Adrenal gland (tissue), 12 donors: Measurements from ENCODE around the gene CNTN4. TPM values are rescaled to one million over a fixed set of nuclear protein-coding genes. Genes with fewer than 3 reads are reported as not detected.

Experiments used
- DNase-seq, 7 donors: peaks; one replicate each; pipeline ENCODE4 v3.0.0-alpha.2; 2019 to 2020
- H3K27ac ChIP-seq, 5 donors: fragments of 200-600 bp; sonication (generic) in 4 of 5; 1 replicate in 3 of 5; 2 replicates in 2 of 5; pipeline versions ENCODE4 v1.5.1 to v1.8.0; 2016 to 2020; ENCODE audit warnings: mild to moderate bottlenecking in 1 of 5
- H3K27me3 ChIP-seq: fragments of 200-600 bp; 2 replicates; pipeline ENCODE4 v1.8.0; 2021
- H3K36me3 ChIP-seq, 2 donors: fragments of 200-600 bp; replicated peaks in 1 of 2; 1 replicate in 1 of 2; 2 replicates in 1 of 2; pipeline versions ENCODE4 v1.5.1 to v1.8.0; 2018 to 2022
- H3K4me1 ChIP-seq, 2 donors: fragments of 200-600 bp; replicated peaks in 1 of 2; 1 replicate in 1 of 2; 2 replicates in 1 of 2; pipeline versions ENCODE4 v1.5.1 to v1.8.0; 2018 to 2021
- H3K4me3 ChIP-seq, 4 donors: fragments of 200-600 bp; sonication (generic) in 3 of 4; one replicate each; pipeline ENCODE4 v1.5.1; 2016 to 2018
- H3K9me3 ChIP-seq, 3 donors: fragments of 200-600 bp; sonication (generic) in 1 of 3; replicated peaks in 1 of 3; 1 replicate in 2 of 3; 2 replicates in 1 of 3; pipeline versions ENCODE4 v1.5.1 to v1.8.0; 2016 to 2021
- CTCF ChIP-seq, 6 experiments: fragments of 450-650 bp in 4 of 6; fragments of 200-600 bp in 2 of 6; sonication (generic) in 1 of 6; IDR thresholded peaks; 1 replicate in 5 of 6; 2 replicates in 1 of 6; pipeline versions ENCODE4 v1.5.1 to v1.8.0; 2016 to 2021; ENCODE audit warnings: antibody characterized with exemption in 6 of 6, mild to moderate bottlenecking in 2 of 6, moderate library complexity in 1 of 6
- POLR2A ChIP-seq, 2 donors: fragments of 450-650 bp; IDR thresholded peaks; one replicate each; pipeline ENCODE4 v1.6.1; 2017; ENCODE audit warnings: antibody characterized with exemption in 2 of 2, mild to moderate bottlenecking in 2 of 2, moderate library complexity in 1 of 2
- WGBS, 4 donors: extraction: QIAGEN DNeasy Blood & Tissue Kit in 2 of 4; methylation state at CpG; one replicate each; pipeline versions ENCODE4 v1.1.5 to v1.1.7; 2013 to 2017; 5-methylcytosine and 5-hydroxymethylcytosine counted together
- intact Hi-C, 2 donors: fragments of 100-400 bp; cut with DNase I; formaldehyde crosslinking; loops; one replicate each; pipeline versions ENCODE4 v1.14.1 to v1.15.0; 2022 to 2023
- polyA plus RNA-seq, 3 donors: library from polyadenylated mRNA; stranded (reverse); fragments of 200-250 nt in 2 of 3; fragments of 350-450 nt in 1 of 3; fragmentation: Illumina TruSeq in 1 of 3; extraction: RNeasy Lipid Tissue Mini Kit (QIAGEN cat#74804) in 1 of 3; gene quantifications; one replicate each; pipeline ENCODE4 v1.2.3, GENCODE V29; 2013 to 2014
- total RNA-seq, 9 donors: library from RNA; depleted of rRNA in 4 of 9; stranded (reverse); fragments of >200 nt in 4 of 9; fragments of 120-200 nt in 1 of 9; fragmentation: NEBNext Ultra II Directional in 1 of 9; extraction: Animal tissue kit (Norgen Biotek cat#: 25700) in 1 of 9; gene quantifications; one replicate each; pipeline versions ENCODE4 v1.1.0 to v1.2.4, GENCODE V29; 2013 to 2023
- donor health status: healthy with polysubstance abuse.
- donor health status: Bipolar disorder and iron deficiency.
- donor health status: DM: yes; HTN: yes; CAD: no.
- donor health status: DM: no; HTN: no; CAD: no.
- donor health status: DM: no; HTN: no; CAD: no.
- donor health status: DM: yes; HTN: yes; CAD: no.

The CNTN4 gene
- total and polyA plus RNA-seq, 12 donors, result 0.17 to 9.2 (median 1.6) TPM

DNA sequence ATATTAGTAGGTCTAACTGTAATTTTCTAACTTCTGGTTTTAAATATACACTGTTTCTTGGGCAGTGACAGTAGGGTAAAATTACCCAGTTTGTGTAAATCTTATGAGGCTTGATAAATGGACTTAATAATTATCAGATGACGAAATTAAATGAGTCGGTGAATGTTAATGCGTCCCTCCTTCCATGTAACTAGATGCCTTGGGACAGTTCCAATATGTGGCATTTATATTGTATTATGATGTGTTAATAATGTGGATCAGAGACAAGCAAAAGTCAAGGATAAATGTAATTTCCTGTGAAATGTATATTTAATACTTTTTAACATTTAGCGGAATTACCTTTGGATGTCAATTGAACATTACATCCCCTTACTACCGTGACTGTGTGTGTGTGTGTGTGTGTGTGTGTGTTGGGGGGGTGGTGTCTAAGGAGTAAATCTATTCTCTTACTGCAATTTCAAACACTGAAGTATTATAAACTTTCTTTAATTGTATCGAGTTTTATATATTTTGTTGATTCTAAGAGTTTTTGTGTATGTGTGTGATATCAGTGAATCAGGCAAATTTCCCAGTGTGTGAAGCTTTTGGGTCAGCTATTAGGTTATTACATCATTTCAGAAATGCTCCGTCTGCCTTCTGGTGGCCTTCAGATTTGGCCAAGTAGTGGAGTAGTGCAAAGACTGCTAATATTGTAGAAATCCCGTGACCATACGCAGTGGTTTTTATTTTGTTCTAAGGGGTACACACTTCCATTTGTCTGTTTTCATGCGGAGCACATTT, 50.1 kb downstream of the CNTN4 start:
- no peak overlapping the region for H3K27ac ChIP-seq
- no peaks in the 10 kb centered on the region for H3K4me1 ChIP-seq
- H3K9me3 ChIP-seq, result no peaks in the 10 kb centered on the region
- 81 to 84% (median 82%) methylated on average over 10 of the region's 10 CpGs for WGBS, 4 donors
- no peaks in the 10 kb centered on the region for H3K36me3 ChIP-seq
- no peaks in the 10 kb centered on the region for H3K27me3 ChIP-seq
- no peak for TF ChIP-seq POLR2A (IDR thresholded peaks at IDR 0.05)
- TF ChIP-seq CTCF (IDR thresholded peaks at IDR 0.05), result no peak
- DNase-seq, result no peak
- H3K4me3 ChIP-seq, result no peak overlapping the region
- intact Hi-C loops, result no loop called here

DNA sequence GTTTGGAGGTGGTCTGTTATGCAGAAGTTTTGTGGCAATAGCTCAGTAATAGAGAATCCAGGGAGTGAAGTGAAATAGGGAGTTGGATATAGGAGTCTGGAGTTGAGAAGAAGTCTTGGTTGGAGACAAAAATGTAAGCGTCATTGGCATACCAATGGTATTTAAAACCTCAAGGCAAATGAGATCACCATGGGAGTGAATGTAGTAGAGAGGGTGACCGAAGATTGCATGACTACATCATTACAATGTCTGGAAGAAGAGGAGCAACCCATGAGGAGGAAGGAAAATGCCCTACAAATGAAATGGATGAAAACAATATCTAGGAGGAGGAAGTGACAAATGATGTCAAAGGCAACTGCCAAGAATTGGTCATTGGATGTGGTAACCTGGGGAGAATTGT, 54.4 kb downstream of the CNTN4 start:
- H3K27ac ChIP-seq, result no peak overlapping the region
- no peaks in the 10 kb centered on the region for H3K36me3 ChIP-seq
- H3K9me3 ChIP-seq, result no peaks in the 10 kb centered on the region
- intact Hi-C loops, result no loop called here
- no peaks in the 10 kb centered on the region for H3K4me1 ChIP-seq
- H3K4me3 ChIP-seq, result no peak overlapping the region
- WGBS, 4 donors, result 89 to 95% (median 92%) methylated on average over 2 of the region's 2 CpGs
- TF ChIP-seq CTCF (IDR thresholded peaks at IDR 0.05), result no peak
- TF ChIP-seq POLR2A (IDR thresholded peaks at IDR 0.05), result no peak
- no peak for DNase-seq
- no peaks in the 10 kb centered on the region for H3K27me3 ChIP-seq

DNA sequence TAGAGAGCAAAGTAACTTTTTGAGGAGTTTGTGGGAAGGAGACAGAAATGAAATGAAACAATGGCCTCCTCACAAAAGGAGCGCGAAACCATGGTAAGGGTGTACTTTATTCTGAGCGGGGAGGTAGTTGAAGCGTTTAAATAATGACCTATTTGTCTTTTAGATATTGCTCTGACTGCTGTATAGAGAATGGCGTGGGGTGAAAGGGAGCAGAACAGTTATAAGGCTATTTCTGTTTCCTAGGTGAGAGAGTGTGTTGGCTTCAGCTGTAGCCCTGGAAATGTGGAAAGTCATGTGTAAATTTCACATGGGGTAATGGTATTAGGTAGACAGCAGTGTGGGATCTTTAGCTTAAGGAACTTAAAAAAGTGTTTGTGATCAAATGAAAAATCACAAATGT, 54.9 kb downstream of the CNTN4 start:
- TF ChIP-seq CTCF (IDR thresholded peaks at IDR 0.05), result no peak
- TF ChIP-seq POLR2A (IDR thresholded peaks at IDR 0.05), result no peak
- Histone ChIP-seq H3K4me3 (no peak overlapping the region), H3K4me1 (no peaks in the 10 kb centered on the region), H3K27ac (no peak overlapping the region), H3K27me3 (no peaks in the 10 kb centered on the region), H3K9me3 (no peaks in the 10 kb centered on the region), H3K36me3 (no peaks in the 10 kb centered on the region)
- 72 to 75% (median 73%) methylated on average over 5 of the region's 5 CpGs for WGBS, 4 donors
- intact Hi-C loops, result no loop called here
- no peak for DNase-seq

DNA sequence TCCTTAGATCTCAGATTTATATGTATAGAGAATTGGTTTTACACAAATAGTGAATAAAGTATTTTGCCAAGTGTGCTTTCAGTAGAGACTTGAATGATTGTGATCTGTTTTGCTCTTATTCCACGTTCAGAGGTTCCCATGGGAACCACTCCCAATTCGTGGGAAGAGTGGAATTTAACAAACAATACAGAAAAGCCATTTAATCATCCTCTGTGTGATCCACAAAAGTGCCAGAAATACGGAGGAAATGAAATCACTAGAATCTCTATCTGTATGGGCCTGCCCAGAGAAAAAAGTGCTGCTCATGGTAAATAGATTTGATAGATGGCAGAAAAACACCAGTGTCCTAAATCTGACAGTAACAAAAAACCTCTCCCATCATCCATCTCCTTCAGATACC, 56.0 kb downstream of the CNTN4 start:
- no peak for DNase-seq
- Histone ChIP-seq H3K27ac (no peak overlapping the region), H3K4me3 (no peak overlapping the region), H3K9me3 (no peaks in the 10 kb centered on the region), H3K36me3 (no peaks in the 10 kb centered on the region), H3K27me3 (no peaks in the 10 kb centered on the region), H3K4me1 (no peaks in the 10 kb centered on the region)
- intact Hi-C loops, result no loop called here
- 34 to 39% (median 37%) methylated on average over 3 of the region's 3 CpGs for WGBS, 4 donors
- TF ChIP-seq CTCF (IDR thresholded peaks at IDR 0.05) (no peak), POLR2A (IDR thresholded peaks at IDR 0.05) (no peak)
